RWPE1 (cell line): ENCODE measurements around the gene FOXA1.

Experiments used
- CTCF ChIA-PET: fragments of 350-600 bp; sonication (Branson Sonifier 250); formaldehyde crosslinking; extraction: SDS; loops from one replicate; lab custom pipeline; 2021; lab: Yijun Ruan, JAX
- POLR2A ChIA-PET: fragments of 400-600 bp; formaldehyde crosslinking; extraction: SDS; loops from one replicate; lab custom pipeline; 2020; ENCODE audit warnings: antibody characterized with exemption; ENCODE audit not compliant: low non-redundant PET; lab: Yijun Ruan, JAX
- DNase-seq: peaks from one replicate; pipeline ENCODE4 v3.0.0; 2012; ENCODE audit warnings: low spot score
- H3K27ac ChIP-seq: fragments of 450-650 bp; 2 replicates; pipeline ENCODE4 v1.5.1; 2017
- CTCF ChIP-seq: fragments of 450-650 bp; conservative IDR thresholded peaks from 2 replicates; pipeline ENCODE4 v1.5.1; 2017; ENCODE audit warnings: low read depth, mild to moderate bottlenecking

Gene FOXA1

GRCh38 chr14:37603688-37604251 lies 8.7 kb upstream of the FOXA1 start:
- no peak for DNase-seq
- ChIA-PET CTCF (no interaction called here), POLR2A (no interaction called here)
- TF ChIP-seq CTCF = no peak
- H3K27ac ChIP-seq = no peak overlapping the region

GRCh38 chr14:37602605-37603453 lies 7.8 kb upstream of the FOXA1 start:
- POLR2A ChIA-PET = interaction anchor here (0.5 kb wide), 1 partner anchor 500 kb away, joined by 4 read pairs; no protein-coding TSS in a partner anchor
- H3K27ac ChIP-seq = no peak overlapping the region
- CTCF ChIA-PET = no interaction called here
- TF ChIP-seq CTCF = no peak
- no peak for DNase-seq

GRCh38 chr14:37601865-37602264 lies 6.8 kb upstream of the FOXA1 start:
- ChIA-PET POLR2A (no interaction called here), CTCF (interaction anchor here (0.6 kb wide), 1 partner anchor 22 kb away, joined by 3 read pairs; no protein-coding TSS in a partner anchor)
- no peak for DNase-seq
- no peak for TF ChIP-seq CTCF
- H3K27ac ChIP-seq = no peak overlapping the region

- POLR2A ChIA-PET = no interaction called here
- no peak for TF ChIP-seq CTCF
- H3K27ac ChIP-seq = no peak overlapping the region
- no peak for DNase-seq
- CTCF ChIA-PET = interaction anchor here (0.6 kb wide), 2 partner anchors 23 to 108 kb away, joined by 3 read pairs; no protein-coding TSS in a partner anchor
Measured at GRCh38 chr14:37600880-37601741, 6.1 kb upstream of the FOXA1 start.

- POLR2A ChIA-PET = no interaction called here
- CTCF ChIA-PET = no interaction called here
- no peak for DNase-seq
- no peak for TF ChIP-seq CTCF
- H3K27ac ChIP-seq = no peak overlapping the region
Measured at GRCh38 chr14:37599507-37600368, 4.7 kb upstream of the FOXA1 start.
